HCT116 (cell line): ENCODE data around the gene NCKAP5.

Source experiments
- CTCF ChIP-seq, 3 experiments: fragments of 200-600 bp in 1 of 3; sonication (generic) in 1 of 3; IDR thresholded peaks in 2 of 3; conservative IDR thresholded peaks in 1 of 3; 2 replicates each; pipeline ENCODE4 v1.5.1; 2012 to 2017; ENCODE audit warnings: low read depth in 2 of 3, low read length in 2 of 3, antibody characterized with exemption in 1 of 3, borderline replicate concordance in 1 of 3, control low read depth in 1 of 3, mild to moderate bottlenecking in 1 of 3, mixed read lengths in 1 of 3, mixed run types in 1 of 3, moderate library complexity in 1 of 3; ENCODE audit not compliant: insufficient read depth in 1 of 3
- ZNF274 ChIP-seq: fragments of 200-500 bp; sonication (Bioruptor generic); IDR thresholded peaks from 2 replicates; pipeline ENCODE4 v1.6.1; 2014; ENCODE audit warnings: mild to moderate bottlenecking, low read depth, low read length, inconsistent platforms

GRCh38 chr2:133365117-133365516 lies 203.1 kb downstream of the NCKAP5 start:
- no peak for TF ChIP-seq ZNF274
- no peak for TF ChIP-seq CTCF (IDR thresholded peaks at IDR 0.05 in 2 of 3, conservative IDR thresholded peaks at IDR 0.05 in 1 of 3; ENCODE audit: borderline replicate concordance in 1 of 3, insufficient read depth in 1 of 3, low read depth in 2 of 3, low read length in 2 of 3)
